HuH-7 (cell line): ENCODE results near the gene PEX5L.
A peak's percentile ranks its signal among the peaks of the same experiment; 100 is the strongest.

Experiments
- DNase-seq: peaks from one replicate; pipeline ENCODE4 v3.0.0; 2011; ENCODE audit warnings: low spot score

PEX5L gene

DNA sequence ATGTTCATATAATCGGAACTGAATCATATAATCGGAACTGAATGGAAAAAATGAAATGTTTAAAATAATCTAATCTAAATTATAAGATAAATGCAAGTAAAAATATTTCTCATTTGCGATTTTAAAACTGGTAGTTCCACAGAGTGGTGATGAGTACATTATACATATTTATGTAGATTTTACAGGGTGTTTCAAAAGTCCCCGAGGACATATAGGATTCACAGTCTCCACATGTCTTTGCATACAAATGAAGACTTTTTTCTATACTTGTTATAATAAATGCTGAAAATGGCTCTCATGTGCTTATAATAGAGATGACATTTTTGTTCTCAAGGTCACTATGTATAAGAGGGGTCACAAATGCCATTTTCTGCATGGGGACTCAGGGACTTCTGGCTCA lies 139.5 kb downstream of the PEX5L start:
- no peak for DNase-seq

- no peak for DNase-seq
These were observed 140.2 kb downstream of the PEX5L start for GRCh38 chr3:179896507-179896906.

DNA sequence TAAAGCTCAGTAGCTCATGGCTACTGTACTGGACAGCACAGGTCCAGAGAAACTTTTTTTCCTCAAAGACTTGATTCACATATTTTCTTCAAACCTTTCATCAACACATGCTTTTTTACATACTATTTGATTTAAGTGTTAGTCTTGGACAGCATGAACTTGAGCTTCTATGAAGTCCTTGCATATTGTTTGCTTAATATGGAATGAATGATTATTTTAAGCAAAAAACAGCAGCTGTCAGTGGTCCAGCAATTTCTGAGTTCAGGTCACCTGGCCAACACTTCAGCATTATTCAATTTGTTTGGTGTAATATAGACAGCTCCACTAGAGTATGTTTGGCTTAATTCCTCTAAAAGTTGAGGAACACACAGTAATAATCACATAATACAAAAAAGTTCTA lies 141.4 kb downstream of the PEX5L start:
- DNase-seq, result no peak

DNA sequence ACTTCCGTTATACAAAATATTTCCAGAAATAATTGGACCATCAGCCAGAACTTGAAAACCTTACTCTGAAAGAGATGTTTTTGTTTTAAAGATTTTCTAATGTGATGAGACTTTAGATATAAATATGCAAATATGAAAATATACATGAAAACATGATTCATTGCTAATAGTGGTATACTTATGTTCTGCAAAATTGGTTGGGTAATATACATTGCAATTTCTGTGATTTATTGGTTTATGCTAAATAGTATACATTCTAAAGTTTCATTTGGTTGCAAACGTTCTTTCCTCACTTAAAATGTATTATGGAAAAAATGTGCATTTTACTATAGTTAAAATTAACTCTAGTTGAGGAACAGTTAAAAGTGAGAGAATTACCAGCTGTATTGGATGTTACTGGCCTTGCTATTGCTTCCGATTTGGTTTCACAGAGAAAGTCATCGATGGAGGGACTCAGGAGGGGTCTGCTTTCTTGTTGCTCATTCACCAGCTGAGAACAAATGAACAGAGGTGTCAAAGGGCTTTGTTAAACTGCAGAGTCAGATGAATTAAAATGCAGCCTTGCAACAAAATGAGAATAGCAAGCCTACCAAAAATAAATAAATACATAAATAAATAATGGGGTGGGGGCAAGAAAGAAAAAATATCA lies 149.3 kb downstream of the PEX5L start:
- DNase-seq, result no peak

DNA sequence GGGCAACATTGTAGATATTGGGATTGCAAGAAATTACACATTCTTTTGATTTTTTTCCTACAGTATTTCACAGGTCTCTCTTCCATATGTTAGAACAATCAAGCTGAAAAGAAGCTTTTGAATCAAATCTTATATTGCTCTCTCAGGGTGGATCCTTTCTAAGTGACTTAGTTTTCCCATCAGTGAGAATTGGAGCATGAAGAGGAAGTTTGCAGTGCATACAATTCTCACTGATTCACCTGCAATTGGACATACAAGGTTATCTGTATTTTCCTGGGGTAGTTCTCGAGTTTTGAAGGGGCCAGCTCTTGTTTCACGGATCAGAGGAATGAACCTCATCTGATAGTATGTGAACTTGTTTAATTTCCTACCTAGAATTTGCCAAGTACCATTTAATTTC lies 150.8 kb downstream of the PEX5L start:
- DNase-seq, result no peak

- no peak for DNase-seq
These were observed 152.6 kb downstream of the PEX5L start for GRCh38 chr3:179884136-179884535.

DNA sequence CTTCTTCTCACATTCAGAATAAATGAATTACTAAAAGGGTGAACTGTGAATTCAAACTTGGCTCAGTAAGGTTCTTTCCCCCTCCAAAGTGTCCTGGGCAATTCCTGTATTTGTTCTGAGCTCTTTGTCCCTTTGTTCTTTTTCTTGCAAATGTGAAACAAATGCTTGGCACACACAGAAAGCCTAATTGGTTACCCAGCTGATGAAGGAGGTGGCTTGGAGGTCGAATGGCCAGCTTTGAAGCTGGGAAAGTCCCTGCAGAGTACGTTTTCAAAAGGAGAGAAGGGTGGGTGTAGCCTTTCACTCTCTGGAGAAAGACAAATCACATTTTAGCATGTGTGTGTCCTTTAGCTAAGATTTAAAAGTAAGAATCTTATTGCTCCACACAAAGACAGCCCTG lies 154.4 kb downstream of the PEX5L start:
- no peak for DNase-seq

DNA sequence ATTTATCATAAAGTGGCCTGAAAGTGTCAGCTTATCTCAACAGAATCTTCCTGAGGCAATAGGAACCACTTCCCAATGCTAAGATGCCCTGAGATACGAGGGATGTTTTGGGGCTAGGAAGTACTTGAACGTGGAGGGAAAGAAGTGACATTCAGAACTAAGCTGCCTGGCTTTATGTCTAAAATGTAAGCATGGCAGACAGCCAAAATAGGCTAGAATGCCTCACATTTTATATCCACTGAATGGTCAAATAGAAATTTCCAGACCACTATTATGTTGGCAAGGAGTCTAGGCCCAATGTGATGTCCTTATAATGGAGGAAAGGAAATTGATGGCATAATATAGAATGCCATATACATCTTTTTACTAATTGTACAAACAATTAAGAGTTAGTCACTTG lies 154.9 kb downstream of the PEX5L start:
- DNase-seq, result no peak

DNA sequence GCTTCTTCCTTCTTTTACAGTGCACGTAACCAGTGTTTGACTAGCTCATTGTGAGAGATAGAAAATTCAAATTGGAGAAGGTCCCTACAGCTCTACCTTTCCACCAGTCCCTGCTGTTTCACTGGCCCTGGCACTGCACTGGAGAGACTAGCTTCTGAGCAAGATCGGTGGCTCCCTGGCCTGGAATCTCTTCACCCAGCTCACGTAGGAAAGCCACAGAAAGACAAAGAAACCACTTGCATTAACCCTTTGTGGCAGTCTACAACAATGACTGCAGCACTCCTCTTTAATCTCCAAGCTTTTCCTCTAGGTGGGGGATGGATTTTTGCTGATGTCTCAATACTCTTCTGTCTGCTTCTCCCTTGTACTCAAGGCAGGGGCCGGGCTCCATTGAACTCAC lies 155.9 kb downstream of the PEX5L start:
- DNase-seq, result no peak

- DNase-seq, result no peak
These were observed 160.3 kb downstream of the PEX5L start for GRCh38 chr3:179876440-179876839.

GRCh38 chr3:179872842-179873241 lies 163.9 kb downstream of the PEX5L start:
- no peak for DNase-seq

GRCh38 chr3:179871782-179872181 lies 165.0 kb downstream of the PEX5L start:
- DNase-seq, result no peak

DNA sequence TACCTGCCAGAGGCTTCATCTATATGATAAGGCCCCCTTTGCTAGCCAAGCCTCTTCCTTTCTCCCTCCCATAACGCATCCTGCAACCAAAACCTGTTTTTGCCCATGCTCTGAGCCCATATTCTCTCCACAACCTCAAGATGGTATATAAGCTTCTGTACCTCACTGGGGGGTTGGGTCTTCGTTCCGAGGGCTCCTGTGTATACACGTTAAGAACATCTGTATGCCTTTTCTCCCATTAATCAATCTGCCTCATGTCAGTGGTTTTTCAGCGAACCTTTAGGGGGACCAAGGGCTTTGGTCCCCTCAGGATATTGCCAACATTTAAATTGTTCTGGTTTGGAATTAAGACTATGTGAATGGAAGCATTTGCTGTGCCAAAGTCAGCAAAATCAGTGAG lies 168.0 kb downstream of the PEX5L start:
- DNase-seq, result no peak

DNA sequence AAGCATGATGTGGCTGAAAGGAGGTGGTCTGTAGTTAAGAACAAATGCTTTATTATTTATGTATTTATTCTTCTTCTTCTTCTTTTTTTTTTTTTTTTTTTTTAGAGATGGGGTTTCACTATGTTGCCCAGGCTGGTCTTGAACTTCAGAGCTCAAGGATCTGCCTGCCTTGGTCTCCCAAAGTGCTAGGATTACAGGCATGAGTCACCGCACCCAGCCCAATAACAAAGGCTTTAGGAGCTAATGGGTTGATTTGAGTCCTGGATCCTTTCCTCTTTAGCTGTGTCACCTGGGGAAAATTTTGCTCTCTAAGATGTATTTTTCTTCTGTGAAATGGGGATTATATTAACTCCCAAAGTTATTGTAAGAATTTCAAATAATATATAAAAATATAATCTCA lies 168.8 kb downstream of the PEX5L start:
- DNase-seq, result no peak

- DNase-seq, result no peak
These were observed 170.8 kb downstream of the PEX5L start for GRCh38 chr3:179865861-179866505.

- no peak for DNase-seq
These were observed 174.8 kb downstream of the PEX5L start for GRCh38 chr3:179861953-179862352.

DNA sequence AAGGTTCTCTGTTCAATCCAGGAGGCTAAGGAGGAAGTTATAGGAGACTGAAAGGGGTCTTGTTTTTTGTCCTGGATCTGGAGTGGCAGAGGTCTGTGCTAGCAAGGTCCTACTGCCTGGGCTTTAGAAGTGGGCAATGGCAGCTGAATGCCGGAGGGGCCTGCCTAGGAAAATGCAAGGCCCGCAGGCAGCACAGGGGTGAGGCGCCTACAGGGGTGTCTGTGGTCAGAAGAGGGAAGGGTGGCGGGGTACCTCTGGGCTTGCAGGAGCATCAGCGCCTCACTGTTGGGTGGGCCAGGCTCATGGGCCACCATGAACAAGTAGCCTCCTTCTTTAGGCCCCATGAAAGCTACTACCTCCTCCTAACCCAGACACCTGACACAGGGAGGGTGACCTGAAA lies 175.4 kb downstream of the PEX5L start:
- DNase-seq, result no peak

DNA sequence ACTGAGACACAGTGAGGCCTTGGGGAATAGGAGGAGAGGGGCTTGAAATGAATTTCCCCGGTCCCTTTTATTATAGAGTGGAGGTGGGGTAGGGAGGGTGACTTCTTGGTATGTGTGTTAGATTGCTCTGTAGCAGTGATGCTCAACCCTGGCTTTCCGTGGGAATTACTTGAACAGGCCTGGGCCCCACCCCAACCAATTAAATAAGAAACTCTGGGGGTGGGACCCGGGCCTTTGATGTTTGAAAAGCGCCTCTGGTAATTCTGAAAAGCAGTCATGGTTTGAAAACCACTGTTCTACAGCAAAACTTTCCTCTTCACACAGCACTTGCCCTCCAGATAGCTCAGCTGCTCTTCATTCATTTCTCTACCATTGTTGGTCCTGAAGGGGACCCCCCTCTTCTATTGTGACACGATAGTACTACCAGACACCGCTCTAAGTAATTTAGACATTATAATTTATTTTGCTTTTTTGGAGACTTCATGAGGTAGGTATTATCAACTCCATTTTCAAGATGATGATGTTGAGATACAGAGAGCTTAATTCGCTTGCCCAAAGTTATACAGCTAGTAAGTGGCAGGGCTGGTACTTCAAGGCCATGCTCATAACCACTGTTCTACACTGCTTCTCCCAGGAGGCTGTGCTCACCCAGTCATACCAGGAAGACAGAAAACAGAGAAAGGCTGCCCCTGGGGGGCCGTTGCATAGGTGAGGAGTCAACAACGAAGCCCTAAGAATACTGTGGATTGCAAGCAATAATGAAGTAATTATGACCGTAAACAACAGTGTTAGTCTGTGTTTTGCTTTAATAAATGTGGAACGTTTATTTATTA lies 176.2 kb downstream of the PEX5L start:
- no peak for DNase-seq

DNA sequence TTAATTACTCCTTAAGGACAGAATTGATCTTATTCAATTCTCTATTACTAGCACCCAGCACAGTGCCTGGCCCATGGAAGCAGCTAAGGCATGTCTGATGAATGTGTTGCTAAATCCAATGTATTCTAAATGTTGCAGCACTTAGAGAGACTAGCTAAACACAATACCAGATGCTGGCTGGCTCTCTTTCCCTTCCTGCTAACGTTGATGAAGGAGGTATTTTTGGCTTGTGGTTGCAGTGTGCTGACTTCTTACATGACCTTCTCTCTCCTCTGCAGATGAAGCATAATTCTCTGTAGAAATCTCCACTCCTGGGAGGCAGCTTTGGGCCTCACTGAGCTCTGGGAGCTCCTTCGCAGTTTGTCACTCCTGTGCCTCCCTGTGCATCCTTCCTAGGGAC lies 183.6 kb downstream of the PEX5L start:
- DNase-seq, result no peak

GRCh38 chr3:179852142-179852905 lies 184.4 kb downstream of the PEX5L start:
- peak; percentile 13 for DNase-seq

DNA sequence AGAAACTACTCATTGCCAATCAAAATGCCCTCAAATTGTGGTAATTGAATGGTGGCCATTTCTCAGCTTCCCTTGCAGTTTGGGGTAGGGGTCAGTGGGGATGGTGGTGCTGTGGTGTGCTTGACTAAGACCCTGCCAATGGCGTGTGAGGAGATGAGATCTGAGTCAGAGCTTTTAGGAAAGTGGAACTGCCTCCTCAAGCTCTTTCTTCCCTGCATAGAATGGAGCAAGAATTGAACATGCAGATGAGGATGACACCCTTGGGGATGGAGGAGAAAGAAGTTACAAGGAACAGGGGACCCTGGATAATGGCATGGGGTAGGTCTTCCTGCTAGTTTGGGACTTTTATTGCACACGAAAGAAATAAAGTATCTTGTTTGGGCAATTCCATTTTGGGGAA lies 188.0 kb downstream of the PEX5L start:
- no peak for DNase-seq

DNA sequence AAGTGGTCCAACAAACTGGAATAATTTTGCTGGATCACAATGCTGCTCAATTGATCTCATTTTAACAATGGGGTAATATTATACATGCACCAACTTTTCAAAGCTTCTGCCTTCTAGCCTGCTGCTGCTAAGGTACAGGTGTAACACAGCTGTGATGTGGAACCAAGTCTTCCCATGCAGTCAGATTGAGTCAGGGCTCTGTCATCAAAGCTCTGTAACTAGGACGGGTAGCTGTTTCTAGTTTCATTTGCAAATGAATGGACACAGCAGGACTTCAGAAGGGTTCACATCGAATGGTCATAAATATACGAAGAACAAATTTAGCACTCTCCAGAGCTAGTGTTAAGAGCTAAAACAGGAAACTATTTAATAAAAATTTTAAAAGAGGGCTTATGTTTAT lies 194.7 kb downstream of the PEX5L start:
- no peak for DNase-seq

DNA sequence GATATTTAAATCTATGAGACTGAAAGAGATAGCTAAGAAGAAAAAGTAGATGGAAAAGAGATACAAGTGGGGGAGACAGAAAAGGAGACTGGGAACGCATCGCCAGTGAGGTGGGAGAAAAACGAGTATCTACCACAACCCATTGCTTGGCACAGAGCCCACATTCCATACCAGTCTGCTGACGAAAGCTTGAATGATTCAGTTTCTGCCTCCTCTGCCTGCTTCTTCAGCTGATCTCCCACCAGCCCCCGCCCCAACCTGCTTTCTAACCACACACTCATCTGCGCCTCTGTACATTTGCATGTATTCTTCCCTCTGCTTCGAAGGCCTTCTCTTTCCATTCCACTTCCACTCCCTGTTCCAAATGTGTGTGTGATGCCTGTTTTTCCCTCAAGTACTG lies 195.8 kb downstream of the PEX5L start:
- no peak for DNase-seq
